Measurements from ENCODE around the gene KRT72.
A peak's percentile ranks its signal among the peaks of the same experiment; 100 is the strongest.
"Not testable (repeated sequence)": the region's sequence is repeated elsewhere in the genome, so short reads cannot be mapped to it uniquely, and the experiment has no call there.

Gene KRT72

GRCh38 chr12:52606581-52607218 lies 5.4 kb upstream of the KRT72 start:
- no peak for DNase-seq (ENCODE audit: low read depth)

- DNase-seq (ENCODE audit: low read depth) = no peak
Observed at GRCh38 chr12:52606096-52606495, 4.8 kb upstream of the KRT72 start.

GRCh38 chr12:52605542-52605941 lies 4.3 kb upstream of the KRT72 start:
- no peak for DNase-seq (ENCODE audit: low read depth)

- DNase-seq (ENCODE audit: low read depth) = no peak
Observed at GRCh38 chr12:52604859-52605258, 3.6 kb upstream of the KRT72 start.

GRCh38 chr12:52603314-52603713 lies 2.1 kb upstream of the KRT72 start:
- DNase-seq (ENCODE audit: low read depth) = no peak

GRCh38 chr12:52602552-52602951 lies 1.3 kb upstream of the KRT72 start:
- no peak for DNase-seq (ENCODE audit: low read depth)

- no peak for DNase-seq (ENCODE audit: low read depth)
Observed at GRCh38 chr12:52601671-52602070, 408 bp upstream of the KRT72 start.

GRCh38 chr12:52600475-52600874 lies 788 bp downstream of the KRT72 start:
- DNase-seq (ENCODE audit: low read depth) = no peak

- DNase-seq (ENCODE audit: low read depth) = no peak
Observed at GRCh38 chr12:52600071-52600470, 1.2 kb downstream of the KRT72 start.

- no peak for DNase-seq (ENCODE audit: low read depth)
Observed at GRCh38 chr12:52598966-52599365, 2.3 kb downstream of the KRT72 start.

- not testable (repeated sequence) for DNase-seq (ENCODE audit: low read depth)
Observed at GRCh38 chr12:52594237-52594636, 7.0 kb downstream of the KRT72 start.

GRCh38 chr12:52591521-52591920 lies 9.7 kb downstream of the KRT72 start:
- no peak for DNase-seq (ENCODE audit: low read depth)

GRCh38 chr12:52590021-52590420 lies 11.2 kb downstream of the KRT72 start:
- DNase-seq (ENCODE audit: low read depth) = no peak

- no peak for DNase-seq (ENCODE audit: low read depth)
Observed at GRCh38 chr12:52587563-52587962, 13.7 kb downstream of the KRT72 start.

GRCh38 chr12:52585946-52586345 lies 15.3 kb downstream of the KRT72 start:
- peak; percentile 14 for DNase-seq (ENCODE audit: low read depth)

- DNase-seq (ENCODE audit: low read depth) = no peak
Observed at GRCh38 chr12:52585066-52585465, 16.2 kb downstream of the KRT72 start.

GRCh38 chr12:52584156-52584682 lies 17.0 kb downstream of the KRT72 start:
- DNase-seq (ENCODE audit: low read depth) = no peak

- peak; percentile 39 for DNase-seq (ENCODE audit: low read depth)
Observed at GRCh38 chr12:52582971-52583456, 18.2 kb downstream of the KRT72 start.

GRCh38 chr12:52582486-52582885 lies 18.8 kb downstream of the KRT72 start:
- no peak for DNase-seq (ENCODE audit: low read depth)

- DNase-seq (ENCODE audit: low read depth) = no peak
Observed at GRCh38 chr12:52581481-52581880, 19.8 kb downstream of the KRT72 start.

- DNase-seq (ENCODE audit: low read depth) = no peak
Observed at GRCh38 chr12:52581066-52581465, 20.2 kb downstream of the KRT72 start.

- no peak for DNase-seq (ENCODE audit: low read depth)
Observed at GRCh38 chr12:52580496-52580895, 20.8 kb downstream of the KRT72 start.

GRCh38 chr12:52579468-52580465 lies 21.5 kb downstream of the KRT72 start:
- no peak for DNase-seq (ENCODE audit: low read depth)

All from activated gamma-delta T cell treated with anti-CD3 and anti-CD28 coated beads, Interleukin-2, amount 50 U/mL, for 16 hours (primary cell).